ENCODE data around the gene COMT.

COMT gene

DNA sequence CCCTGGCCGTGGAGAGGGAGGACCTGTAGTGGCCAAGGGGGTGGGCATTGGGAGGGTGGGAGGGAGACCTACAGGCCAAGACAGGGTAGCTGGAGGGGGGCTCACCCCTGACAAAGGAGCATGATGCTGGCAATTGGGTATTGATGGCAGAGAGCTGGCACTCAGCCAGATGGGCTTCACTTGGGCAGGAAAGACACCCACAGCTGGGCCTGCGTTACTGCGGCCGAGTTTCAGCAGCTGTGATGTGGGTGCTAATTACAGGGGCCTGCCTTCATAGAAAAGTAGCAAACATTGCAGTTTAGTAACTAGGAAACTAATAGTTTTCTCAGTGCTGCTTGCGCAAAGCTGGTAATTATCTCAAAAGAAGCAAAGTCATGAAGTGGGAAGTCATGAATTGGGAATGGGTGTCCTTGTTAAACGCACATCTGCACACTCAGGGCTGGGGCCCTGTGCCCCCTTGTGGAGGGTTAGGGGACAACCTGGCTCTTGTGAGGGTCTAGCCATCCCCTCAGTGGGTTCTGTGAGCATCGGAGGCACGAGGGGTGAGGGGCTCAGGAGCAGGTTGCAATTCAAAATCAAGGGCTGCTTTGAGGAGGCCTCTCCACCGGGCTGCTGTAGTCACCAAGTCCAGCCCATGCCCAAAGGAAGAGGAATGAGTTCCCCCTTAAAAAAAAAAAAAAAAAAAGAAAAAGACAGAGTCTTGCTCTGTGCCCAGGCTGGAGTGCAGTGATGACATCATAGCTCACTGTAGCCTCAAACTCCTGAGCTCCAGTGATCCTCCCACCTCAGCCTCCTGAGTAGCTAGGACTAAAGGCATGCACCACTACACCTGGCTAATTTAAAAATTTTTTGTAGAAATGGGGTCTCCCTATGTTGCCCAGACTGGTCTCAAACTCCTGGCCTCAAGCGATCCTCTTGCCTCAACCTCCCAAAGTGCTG, 24.5 kb downstream of the COMT start:
- Histone ChIP-seq H3K4me3 (ENCODE audit: low read depth, low read length) (no peak overlapping the region), H2AFZ (ENCODE audit: low read length, unreplicated experiment) (no peak overlapping the region), H3K27ac (ENCODE audit: low read depth, low read length) (no peak overlapping the region), H3K27me3 (ENCODE audit: insufficient read depth, low read length) (no peaks in the 10 kb centered on the region), H3K79me2 (ENCODE audit: control insufficient read depth, insufficient read depth, low read length, unreplicated experiment) (no peaks in the 10 kb centered on the region), H3K36me3 (ENCODE audit: insufficient read depth, low read length) (no peaks in the 10 kb centered on the region), H3K4me1 (ENCODE audit: control insufficient read depth, insufficient read depth, low read length, unreplicated experiment) (peaks cover 7% of the 10 kb centered on the region)

DNA sequence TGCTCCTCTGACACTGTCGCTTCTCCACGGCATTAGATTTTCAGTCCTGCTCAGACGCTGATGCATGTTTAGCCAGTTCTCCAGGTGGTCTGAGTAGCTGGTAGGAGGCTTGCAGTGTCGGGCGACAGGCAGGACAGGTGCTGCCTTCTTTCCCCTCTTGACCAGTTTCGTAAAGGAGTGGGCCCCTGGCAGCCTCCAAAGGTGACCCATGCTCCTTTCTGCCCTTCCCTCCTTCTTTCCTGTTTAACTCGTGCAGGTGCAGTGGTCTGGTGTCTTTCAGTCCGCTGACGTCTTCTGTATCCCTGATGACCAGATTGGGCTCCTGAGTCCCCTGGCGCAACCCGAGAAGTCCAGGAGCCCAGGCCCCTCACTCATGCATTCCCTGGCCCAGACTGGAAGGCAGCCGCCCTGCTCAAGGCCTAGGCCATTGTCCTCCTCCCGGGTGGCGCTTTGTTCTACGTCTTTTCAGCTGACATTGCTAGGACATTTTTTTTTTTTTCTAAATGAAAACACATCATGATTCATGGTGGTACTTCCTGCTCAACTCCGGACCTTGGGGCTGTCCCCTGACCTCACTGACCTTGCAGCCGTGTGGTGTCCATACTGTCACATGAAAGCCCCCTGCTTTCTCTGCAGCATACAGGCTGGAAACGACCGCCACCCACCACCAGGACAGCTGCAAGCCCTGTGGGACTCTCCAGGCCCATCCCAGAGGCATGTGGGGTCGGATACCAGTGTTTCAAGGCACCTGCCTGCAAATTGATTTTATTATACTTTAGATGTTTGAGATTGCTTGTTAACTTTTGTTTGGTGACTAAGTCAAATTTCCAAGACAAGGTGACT, 25.6 kb downstream of the COMT start:
- Histone ChIP-seq H3K36me3 (ENCODE audit: insufficient read depth, low read length) (no peaks in the 10 kb centered on the region), H3K27ac (ENCODE audit: low read depth, low read length) (no peak overlapping the region), H3K4me1 (ENCODE audit: control insufficient read depth, insufficient read depth, low read length, unreplicated experiment) (peaks cover 7% of the 10 kb centered on the region)

DNA sequence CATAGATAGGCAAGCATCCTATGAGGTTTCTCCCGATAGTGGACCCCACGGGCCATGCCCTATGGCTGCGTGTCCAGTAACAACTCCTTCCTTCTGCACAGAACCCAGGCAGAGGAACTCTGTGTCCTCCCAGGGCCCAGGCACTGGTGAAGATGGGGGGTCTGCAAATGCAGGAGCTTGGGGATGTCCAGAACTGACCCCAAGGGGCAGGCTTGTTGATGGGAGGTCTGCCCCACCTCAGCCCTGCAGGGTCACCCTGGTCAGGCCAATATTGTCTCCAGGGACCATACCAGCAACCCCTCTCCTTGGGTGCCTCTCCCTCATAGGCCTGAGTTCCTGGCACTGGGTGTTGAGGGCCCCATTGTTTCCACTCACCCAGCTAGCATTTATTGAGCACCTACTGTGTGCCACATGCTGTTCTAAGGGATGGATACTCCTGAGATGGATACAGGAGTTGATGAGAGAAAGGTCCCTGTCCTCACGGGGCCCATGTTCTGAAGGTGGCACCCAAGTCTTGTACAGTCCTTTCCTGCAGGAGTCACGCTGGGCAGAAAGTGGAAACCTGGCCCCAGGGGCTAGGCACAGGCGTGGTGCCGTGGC, 26.4 kb downstream of the COMT start:
- Histone ChIP-seq H3K4me1 (ENCODE audit: control insufficient read depth, insufficient read depth, low read length, unreplicated experiment) (peaks cover 3% of the 10 kb centered on the region), H3K36me3 (ENCODE audit: insufficient read depth, low read length) (no peaks in the 10 kb centered on the region), H3K27ac (ENCODE audit: low read depth, low read length) (no peak overlapping the region), H3K4me3 (ENCODE audit: low read depth, low read length) (no peak overlapping the region), H2AFZ (ENCODE audit: low read length, unreplicated experiment) (no peak overlapping the region), H3K27me3 (ENCODE audit: insufficient read depth, low read length) (no peaks in the 10 kb centered on the region), H3K79me2 (ENCODE audit: control insufficient read depth, insufficient read depth, low read length, unreplicated experiment) (no peaks in the 10 kb centered on the region)

More for the DNA sequence above, 25.6 kb downstream of the COMT start:
- Histone ChIP-seq H3K79me2 (ENCODE audit: control insufficient read depth, insufficient read depth, low read length, unreplicated experiment) (no peaks in the 10 kb centered on the region), H2AFZ (ENCODE audit: low read length, unreplicated experiment) (no peak overlapping the region), H3K4me3 (ENCODE audit: low read depth, low read length) (no peak overlapping the region), H3K27me3 (ENCODE audit: insufficient read depth, low read length) (no peaks in the 10 kb centered on the region)

DNA sequence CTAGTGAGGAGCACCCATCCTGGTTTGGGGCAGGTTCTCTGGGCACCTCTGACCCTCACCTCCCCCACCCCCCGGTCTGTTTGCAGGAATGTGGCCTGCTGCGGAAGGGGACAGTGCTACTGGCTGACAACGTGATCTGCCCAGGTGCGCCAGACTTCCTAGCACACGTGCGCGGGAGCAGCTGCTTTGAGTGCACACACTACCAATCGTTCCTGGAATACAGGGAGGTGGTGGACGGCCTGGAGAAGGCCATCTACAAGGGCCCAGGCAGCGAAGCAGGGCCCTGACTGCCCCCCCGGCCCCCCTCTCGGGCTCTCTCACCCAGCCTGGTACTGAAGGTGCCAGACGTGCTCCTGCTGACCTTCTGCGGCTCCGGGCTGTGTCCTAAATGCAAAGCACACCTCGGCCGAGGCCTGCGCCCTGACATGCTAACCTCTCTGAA, 26.9 kb downstream of the COMT start:
- H3K27me3 ChIP-seq (ENCODE audit: insufficient read depth, low read length) = no peaks in the 10 kb centered on the region
- H3K36me3 ChIP-seq (ENCODE audit: insufficient read depth, low read length) = no peaks in the 10 kb centered on the region
- no peak overlapping the region for H3K27ac ChIP-seq (ENCODE audit: low read depth, low read length)
- H3K4me1 ChIP-seq (ENCODE audit: control insufficient read depth, insufficient read depth, low read length, unreplicated experiment) = no peaks in the 10 kb centered on the region
- no peak overlapping the region for H2AFZ ChIP-seq (ENCODE audit: low read length, unreplicated experiment)
- H3K79me2 ChIP-seq (ENCODE audit: control insufficient read depth, insufficient read depth, low read length, unreplicated experiment) = no peaks in the 10 kb centered on the region
- no peak overlapping the region for H3K4me3 ChIP-seq (ENCODE audit: low read depth, low read length)

DNA sequence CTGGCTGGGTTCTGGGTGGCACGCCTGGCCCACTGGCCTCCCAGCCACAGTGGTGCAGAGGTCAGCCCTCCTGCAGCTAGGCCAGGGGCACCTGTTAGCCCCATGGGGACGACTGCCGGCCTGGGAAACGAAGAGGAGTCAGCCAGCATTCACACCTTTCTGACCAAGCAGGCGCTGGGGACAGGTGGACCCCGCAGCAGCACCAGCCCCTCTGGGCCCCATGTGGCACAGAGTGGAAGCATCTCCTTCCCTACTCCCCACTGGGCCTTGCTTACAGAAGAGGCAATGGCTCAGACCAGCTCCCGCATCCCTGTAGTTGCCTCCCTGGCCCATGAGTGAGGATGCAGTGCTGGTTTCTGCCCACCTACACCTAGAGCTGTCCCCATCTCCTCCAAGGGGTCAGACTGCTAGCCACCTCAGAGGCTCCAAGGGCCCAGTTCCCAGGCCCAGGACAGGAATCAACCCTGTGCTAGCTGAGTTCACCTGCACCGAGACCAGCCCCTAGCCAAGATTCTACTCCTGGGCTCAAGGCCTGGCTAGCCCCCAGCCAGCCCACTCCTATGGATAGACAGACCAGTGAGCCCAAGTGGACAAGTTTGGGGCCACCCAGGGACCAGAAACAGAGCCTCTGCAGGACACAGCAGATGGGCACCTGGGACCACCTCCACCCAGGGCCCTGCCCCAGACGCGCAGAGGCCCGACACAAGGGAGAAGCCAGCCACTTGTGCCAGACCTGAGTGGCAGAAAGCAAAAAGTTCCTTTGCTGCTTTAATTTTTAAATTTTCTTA, 27.8 kb downstream of the COMT start:
- Histone ChIP-seq H3K4me1 (ENCODE audit: control insufficient read depth, insufficient read depth, low read length, unreplicated experiment) (no peaks in the 10 kb centered on the region), H3K79me2 (ENCODE audit: control insufficient read depth, insufficient read depth, low read length, unreplicated experiment) (no peaks in the 10 kb centered on the region), H2AFZ (ENCODE audit: low read length, unreplicated experiment) (no peak overlapping the region), H3K27me3 (ENCODE audit: insufficient read depth, low read length) (no peaks in the 10 kb centered on the region), H3K4me3 (ENCODE audit: low read depth, low read length) (no peak overlapping the region), H3K27ac (ENCODE audit: low read depth, low read length) (no peak overlapping the region), H3K36me3 (ENCODE audit: insufficient read depth, low read length) (no peaks in the 10 kb centered on the region)

DNA sequence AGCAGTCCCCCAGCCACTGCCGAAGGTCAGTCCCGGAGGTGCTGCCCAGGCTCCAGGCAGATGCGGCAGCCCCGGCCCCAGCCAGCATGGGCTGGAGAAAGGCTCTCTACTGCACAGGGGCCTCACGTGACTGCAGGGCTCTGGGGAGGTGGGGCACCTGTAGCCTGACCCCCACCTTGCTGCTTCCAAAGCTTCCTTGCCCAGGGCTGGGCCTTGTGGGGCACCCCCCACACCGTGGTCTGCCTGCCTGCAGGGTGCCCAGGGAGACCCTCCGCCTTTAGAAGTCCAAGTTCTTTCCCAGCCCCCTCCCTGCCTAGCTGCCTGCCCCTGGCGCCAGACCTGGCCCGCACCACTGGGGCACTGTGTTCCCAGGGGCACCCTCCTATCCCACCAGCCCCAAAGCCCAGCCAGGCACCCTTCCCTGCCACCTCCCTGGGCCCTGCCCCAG, 28.5 kb downstream of the COMT start:
- no peak overlapping the region for H3K4me3 ChIP-seq (ENCODE audit: low read depth, low read length)
- no peaks in the 10 kb centered on the region for H3K4me1 ChIP-seq (ENCODE audit: control insufficient read depth, insufficient read depth, low read length, unreplicated experiment)
- H3K27ac ChIP-seq (ENCODE audit: low read depth, low read length) = no peak overlapping the region
- no peaks in the 10 kb centered on the region for H3K27me3 ChIP-seq (ENCODE audit: insufficient read depth, low read length)
- no peaks in the 10 kb centered on the region for H3K36me3 ChIP-seq (ENCODE audit: insufficient read depth, low read length)
- H2AFZ ChIP-seq (ENCODE audit: low read length, unreplicated experiment) = no peak overlapping the region
- no peaks in the 10 kb centered on the region for H3K79me2 ChIP-seq (ENCODE audit: control insufficient read depth, insufficient read depth, low read length, unreplicated experiment)

DNA sequence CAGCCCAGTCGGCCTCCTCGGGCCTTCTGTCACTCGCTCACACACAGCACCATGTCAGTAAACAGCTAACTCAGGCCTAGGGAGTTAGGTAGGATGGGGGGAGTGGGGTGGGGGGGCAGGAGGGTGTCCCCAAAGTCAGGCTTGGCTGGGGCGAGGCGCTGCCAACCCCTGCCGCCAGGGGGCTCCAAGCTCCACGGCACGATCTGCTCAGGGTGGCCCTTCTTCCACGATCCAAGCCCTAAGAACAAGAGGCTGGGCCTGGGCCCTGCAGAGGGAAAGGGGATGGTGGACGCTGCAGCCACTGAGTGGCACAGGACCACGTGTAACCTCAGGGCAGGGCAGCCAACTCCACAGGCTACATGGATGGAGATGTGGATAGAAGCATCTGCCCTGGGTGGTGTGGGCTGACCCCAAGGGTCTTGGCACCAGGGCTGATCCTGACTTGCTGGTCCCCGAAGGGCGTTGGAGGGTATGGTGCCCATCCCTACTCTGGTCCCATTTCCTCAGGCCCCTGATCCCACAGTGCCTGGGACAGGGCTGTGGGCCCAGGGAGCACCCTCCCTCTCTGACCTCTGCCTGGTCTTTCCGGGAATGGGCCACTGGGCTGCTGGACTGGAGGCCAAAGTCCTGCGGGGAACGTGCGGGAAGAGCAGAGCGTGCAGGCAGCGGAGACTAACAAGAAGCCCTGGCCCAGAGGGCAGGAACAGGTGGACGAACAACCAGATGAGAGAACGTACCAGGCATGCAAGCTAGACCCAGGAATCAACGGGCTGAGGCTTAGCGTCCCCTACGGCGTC, 29.1 kb downstream of the COMT start:
- no peak overlapping the region for H2AFZ ChIP-seq (ENCODE audit: low read length, unreplicated experiment)
- H3K27ac ChIP-seq (ENCODE audit: low read depth, low read length) = no peak overlapping the region
- no peaks in the 10 kb centered on the region for H3K79me2 ChIP-seq (ENCODE audit: control insufficient read depth, insufficient read depth, low read length, unreplicated experiment)
- no peaks in the 10 kb centered on the region for H3K4me1 ChIP-seq (ENCODE audit: control insufficient read depth, insufficient read depth, low read length, unreplicated experiment)
- H3K4me3 ChIP-seq (ENCODE audit: low read depth, low read length) = no peak overlapping the region
- H3K36me3 ChIP-seq (ENCODE audit: insufficient read depth, low read length) = no peaks in the 10 kb centered on the region
- H3K27me3 ChIP-seq (ENCODE audit: insufficient read depth, low read length) = no peaks in the 10 kb centered on the region

DNA sequence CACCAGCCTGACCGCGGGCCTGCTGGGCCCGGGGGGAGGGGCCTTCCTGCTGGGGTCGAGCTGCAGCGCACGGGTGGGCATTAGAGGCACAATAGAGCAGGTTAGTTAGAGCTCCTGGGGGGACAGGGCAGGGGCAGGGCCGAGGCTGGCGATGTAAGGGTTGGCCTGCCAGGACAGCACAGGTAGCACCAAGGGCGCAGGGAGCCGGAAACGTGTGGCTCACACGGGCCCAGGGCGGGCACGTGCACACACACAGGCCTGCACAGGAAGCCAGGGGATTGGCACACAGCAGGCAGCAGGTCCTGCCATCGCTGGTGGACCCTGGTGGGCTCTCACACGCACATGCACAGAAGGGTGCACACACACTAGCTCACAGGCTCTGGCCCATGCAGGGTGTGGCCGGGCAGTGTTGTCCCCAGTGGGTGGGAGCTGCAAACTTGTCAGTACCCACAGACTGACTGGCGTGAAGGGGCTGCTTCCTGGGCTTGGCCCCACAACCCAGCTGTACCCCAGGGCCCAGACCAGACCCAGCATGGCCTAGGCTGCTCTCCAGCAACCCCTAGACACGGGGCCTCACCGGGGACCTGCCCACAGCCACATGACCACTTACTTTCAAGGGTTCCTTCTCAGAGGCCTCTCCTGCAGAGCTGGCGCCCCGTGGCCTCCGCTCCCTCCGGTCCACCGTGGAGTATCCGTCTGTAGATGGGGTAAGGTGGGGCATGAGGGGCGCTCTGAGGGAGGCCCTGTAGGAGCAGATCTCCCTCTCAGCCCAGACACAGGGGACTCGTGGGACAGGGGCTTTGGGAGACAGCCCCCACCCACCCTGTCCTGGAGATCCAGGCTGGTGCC, 29.9 kb downstream of the COMT start:
- H2AFZ ChIP-seq (ENCODE audit: low read length, unreplicated experiment) = no peak overlapping the region
- H3K27me3 ChIP-seq (ENCODE audit: insufficient read depth, low read length) = no peaks in the 10 kb centered on the region
- no peak overlapping the region for H3K4me3 ChIP-seq (ENCODE audit: low read depth, low read length)
- no peaks in the 10 kb centered on the region for H3K36me3 ChIP-seq (ENCODE audit: insufficient read depth, low read length)
- no peak overlapping the region for H3K27ac ChIP-seq (ENCODE audit: low read depth, low read length)
- H3K4me1 ChIP-seq (ENCODE audit: control insufficient read depth, insufficient read depth, low read length, unreplicated experiment) = no peaks in the 10 kb centered on the region
- no peaks in the 10 kb centered on the region for H3K79me2 ChIP-seq (ENCODE audit: control insufficient read depth, insufficient read depth, low read length, unreplicated experiment)

DNA sequence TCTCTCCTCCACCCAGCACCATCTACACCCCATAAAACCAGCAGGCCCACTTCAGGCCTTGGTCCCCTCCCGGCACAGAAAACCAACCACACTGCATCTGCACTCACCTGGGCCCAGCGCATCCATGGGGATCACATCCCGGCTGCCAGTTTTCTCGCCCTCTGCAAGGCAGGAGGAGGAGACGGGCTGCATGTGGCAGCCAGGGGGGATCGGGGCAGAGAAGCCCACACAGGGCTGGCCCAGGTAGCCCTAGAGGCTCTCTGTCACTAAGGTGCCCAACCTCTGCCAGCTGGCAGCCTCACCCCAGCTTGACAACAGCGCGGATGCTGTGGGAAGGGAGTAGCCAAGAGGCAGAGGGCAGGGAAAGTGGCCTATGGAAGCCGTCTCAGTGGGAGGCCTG, 30.7 kb downstream of the COMT start:
- H3K27ac ChIP-seq (ENCODE audit: low read depth, low read length) = no peak overlapping the region
- H3K36me3 ChIP-seq (ENCODE audit: insufficient read depth, low read length) = no peaks in the 10 kb centered on the region
- H3K4me3 ChIP-seq (ENCODE audit: low read depth, low read length) = no peak overlapping the region
- no peaks in the 10 kb centered on the region for H3K27me3 ChIP-seq (ENCODE audit: insufficient read depth, low read length)
- no peaks in the 10 kb centered on the region for H3K79me2 ChIP-seq (ENCODE audit: control insufficient read depth, insufficient read depth, low read length, unreplicated experiment)
- H3K4me1 ChIP-seq (ENCODE audit: control insufficient read depth, insufficient read depth, low read length, unreplicated experiment) = no peaks in the 10 kb centered on the region
- no peak overlapping the region for H2AFZ ChIP-seq (ENCODE audit: low read length, unreplicated experiment)

Data from ACC112 (cell line).